Fibroblast of the aortic adventitia (primary cell): ENCODE results near the gene DTNBP1. TPM values are rescaled to one million over a fixed set of nuclear protein-coding genes. Genes with fewer than 3 reads are reported as not detected.
A peak's percentile ranks its signal among the peaks of the same experiment; 100 is the strongest.

ENCODE experiments used
- DNase-seq: peaks from one replicate; pipeline ENCODE4 v3.0.0-alpha.2; 2010; ENCODE audit warnings: low read depth
- H3K4me3 ChIP-seq: 2 replicates; pipeline ENCODE4 v1.5.1; 2011; ENCODE audit warnings: low read depth, mild to moderate bottlenecking, control low read depth, low read length, moderate library complexity
- CTCF ChIP-seq: IDR thresholded peaks from 2 replicates; pipeline ENCODE4 v1.5.1; 2011; ENCODE audit warnings: mild to moderate bottlenecking, low read length, control low read depth, inconsistent platforms; ENCODE audit not compliant: insufficient read depth
- total RNA-seq: library from RNA; depleted of rRNA; stranded (reverse); fragments of >200 nt; gene quantifications from 2 replicates; pipeline ENCODE4 v1.2.3, GENCODE V29; 2012; ENCODE audit warnings: low replicate concordance

The DTNBP1 gene
- total RNA-seq, 1 donor, result 5.8 TPM

- no peak for TF ChIP-seq CTCF
- no peak for DNase-seq
- no peak overlapping the region for H3K4me3 ChIP-seq
Measured at GRCh38 chr6:15569035-15569995, 93.5 kb downstream of the DTNBP1 start.

GRCh38 chr6:15562977-15563376 is 99.9 kb downstream of the DTNBP1 start:
- no peak for DNase-seq
- no peak overlapping the region for H3K4me3 ChIP-seq
- no peak for TF ChIP-seq CTCF

GRCh38 chr6:15561447-15562199 is 101.2 kb downstream of the DTNBP1 start:
- DNase-seq, result peak; percentile 31
- H3K4me3 ChIP-seq, result no peak overlapping the region
- TF ChIP-seq CTCF, result no peak

- TF ChIP-seq CTCF, result no peak
- H3K4me3 ChIP-seq, result no peak overlapping the region
- DNase-seq, result no peak
Measured at GRCh38 chr6:15560713-15561112, 102.1 kb downstream of the DTNBP1 start.

- H3K4me3 ChIP-seq, result no peak overlapping the region
- no peak for TF ChIP-seq CTCF
- no peak for DNase-seq
Measured at GRCh38 chr6:15557174-15557573, 105.7 kb downstream of the DTNBP1 start.

- H3K4me3 ChIP-seq, result no peak overlapping the region
- TF ChIP-seq CTCF, result no peak
- no peak for DNase-seq
Measured at GRCh38 chr6:15556711-15557110, 106.1 kb downstream of the DTNBP1 start.
